Ascending aorta (tissue), 2 donors: Measurements from ENCODE around the gene NEGR1. TPM values are rescaled to one million over a fixed set of nuclear protein-coding genes. Genes with fewer than 3 reads are reported as not detected.

Experiments used
- DNase-seq, 2 donors: peaks; one replicate each; pipeline ENCODE4 v3.0.0-alpha.2; 2019; ENCODE audit warnings: low spot score in 2 of 2
- H3K27ac ChIP-seq, 2 donors: fragments of 200-600 bp; sonication (generic); one replicate each; pipeline ENCODE4 v1.5.1; 2016 to 2017; ENCODE audit warnings: mild to moderate bottlenecking in 1 of 2
- H3K27me3 ChIP-seq: fragments of 200-600 bp; sonication (generic); one replicate; pipeline ENCODE4 v1.5.1; 2017
- H3K36me3 ChIP-seq, 2 donors: fragments of 200-600 bp; sonication (generic); one replicate each; pipeline ENCODE4 v1.5.1; 2016
- H3K4me1 ChIP-seq, 2 donors: fragments of 200-600 bp; sonication (generic); one replicate each; pipeline ENCODE4 v1.5.1; 2016 to 2017; ENCODE audit warnings: mild to moderate bottlenecking in 1 of 2
- H3K4me3 ChIP-seq, 2 donors: fragments of 200-600 bp; sonication (generic); one replicate each; pipeline ENCODE4 v1.5.1; 2016 to 2017; ENCODE audit warnings: mild to moderate bottlenecking in 1 of 2
- H3K9me3 ChIP-seq, 2 donors: fragments of 200-600 bp; sonication (generic); one replicate each; pipeline ENCODE4 v1.5.1; 2016
- intact Hi-C: fragments of 100-400 bp; cut with DNase I; formaldehyde crosslinking; loops from one replicate; pipeline ENCODE4 v1.15.1; 2023
- total RNA-seq: library from RNA; depleted of rRNA; stranded (reverse); fragments of >200 nt; gene quantifications from one replicate; pipeline ENCODE4 v1.1.0, GENCODE V29; 2016
- TF ChIP-seq, protein P1 (sequence below), 3 experiments: fragments of 200-600 bp in 2 of 3; fragments of 450-650 bp in 1 of 3; sonication (generic) in 2 of 3; IDR thresholded peaks; one replicate each; pipeline ENCODE4 v1.5.1; 2016 to 2019; ENCODE audit warnings: antibody characterized with exemption in 3 of 3, mild to moderate bottlenecking in 1 of 3, moderate library complexity in 1 of 3

The NEGR1 gene
- total RNA-seq, 1 donor from 2014 or later = 42.8 TPM

DNA sequence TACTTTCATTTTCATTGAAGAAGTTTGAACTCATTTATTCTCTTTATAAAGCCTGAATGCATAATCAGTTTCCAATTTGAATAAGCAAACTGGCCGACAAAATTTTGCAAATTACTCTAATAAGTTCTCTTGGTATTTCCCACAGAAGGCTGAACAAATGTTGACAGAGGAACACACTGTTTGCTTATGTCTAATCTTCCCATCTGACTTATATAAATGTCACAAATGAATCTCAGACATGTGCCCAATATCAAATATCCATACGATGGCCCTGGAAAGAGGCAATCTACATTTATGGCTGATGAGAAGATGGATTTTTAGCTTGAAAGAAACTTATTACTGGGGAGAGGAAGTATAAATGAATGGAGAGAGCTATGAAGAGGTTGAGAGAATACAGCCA lies 820.9 kb downstream of the NEGR1 start:
- TF ChIP-seq, protein P1, sequence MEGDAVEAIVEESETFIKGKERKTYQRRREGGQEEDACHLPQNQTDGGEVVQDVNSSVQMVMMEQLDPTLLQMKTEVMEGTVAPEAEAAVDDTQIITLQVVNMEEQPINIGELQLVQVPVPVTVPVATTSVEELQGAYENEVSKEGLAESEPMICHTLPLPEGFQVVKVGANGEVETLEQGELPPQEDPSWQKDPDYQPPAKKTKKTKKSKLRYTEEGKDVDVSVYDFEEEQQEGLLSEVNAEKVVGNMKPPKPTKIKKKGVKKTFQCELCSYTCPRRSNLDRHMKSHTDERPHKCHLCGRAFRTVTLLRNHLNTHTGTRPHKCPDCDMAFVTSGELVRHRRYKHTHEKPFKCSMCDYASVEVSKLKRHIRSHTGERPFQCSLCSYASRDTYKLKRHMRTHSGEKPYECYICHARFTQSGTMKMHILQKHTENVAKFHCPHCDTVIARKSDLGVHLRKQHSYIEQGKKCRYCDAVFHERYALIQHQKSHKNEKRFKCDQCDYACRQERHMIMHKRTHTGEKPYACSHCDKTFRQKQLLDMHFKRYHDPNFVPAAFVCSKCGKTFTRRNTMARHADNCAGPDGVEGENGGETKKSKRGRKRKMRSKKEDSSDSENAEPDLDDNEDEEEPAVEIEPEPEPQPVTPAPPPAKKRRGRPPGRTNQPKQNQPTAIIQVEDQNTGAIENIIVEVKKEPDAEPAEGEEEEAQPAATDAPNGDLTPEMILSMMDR (IDR thresholded peaks at IDR 0.05) = no peak
- Histone ChIP-seq H3K4me3 (no peak overlapping the region), H3K36me3 (no peaks in the 10 kb centered on the region), H3K27me3 (no peaks in the 10 kb centered on the region), H3K9me3 (no peaks in the 10 kb centered on the region), H3K4me1 (no peaks in the 10 kb centered on the region), H3K27ac (no peak overlapping the region)
- no peak for DNase-seq
- intact Hi-C loops = no loop called here

DNA sequence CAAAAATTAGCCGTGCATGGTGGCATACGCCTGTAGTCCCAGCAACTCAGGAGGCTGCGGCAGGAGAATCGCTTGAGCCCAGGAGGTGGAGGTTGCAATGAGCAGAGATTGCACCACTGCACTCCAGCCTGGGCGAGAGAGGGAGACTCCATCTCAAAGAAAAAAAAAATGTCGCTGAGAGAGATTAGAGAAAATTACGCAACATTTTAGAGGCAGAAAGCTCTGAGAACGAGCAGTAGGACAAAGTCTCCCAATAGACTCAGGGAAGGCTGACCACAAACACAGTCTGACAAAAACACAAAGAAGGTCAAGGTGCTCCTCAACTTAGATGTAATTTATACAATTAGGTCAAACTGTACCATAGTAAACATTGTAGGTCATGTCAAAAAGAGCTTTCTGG lies 833.9 kb downstream of the NEGR1 start:
- intact Hi-C loops = no loop called here
- Histone ChIP-seq H3K27me3 (no peaks in the 10 kb centered on the region), H3K4me1 (no peaks in the 10 kb centered on the region), H3K36me3 (no peaks in the 10 kb centered on the region), H3K4me3 (no peak overlapping the region), H3K9me3 (no peaks in the 10 kb centered on the region), H3K27ac (no peak overlapping the region)
- TF ChIP-seq, protein P1 (IDR thresholded peaks at IDR 0.05) = no peak
- no peak for DNase-seq

DNA sequence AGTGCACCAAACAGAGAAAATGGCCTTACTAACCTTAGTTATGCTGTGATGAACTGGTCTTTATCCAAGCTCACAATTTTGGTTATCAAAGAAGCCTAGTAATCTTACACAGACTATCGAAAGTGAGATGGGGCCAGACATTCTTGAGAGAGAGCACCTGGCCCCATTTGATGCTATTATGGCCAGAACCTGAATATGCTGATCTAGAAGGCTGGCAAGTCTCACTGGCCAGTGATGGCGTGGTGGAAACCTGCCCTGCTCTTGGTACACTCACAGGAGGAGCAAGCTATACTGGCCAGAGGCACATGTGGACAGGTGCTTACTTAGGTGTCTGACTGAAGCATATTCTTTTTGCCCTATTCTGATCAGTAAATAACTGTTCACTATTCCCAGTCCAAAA lies 843.7 kb downstream of the NEGR1 start:
- H3K4me1 ChIP-seq = no peaks in the 10 kb centered on the region
- no peak overlapping the region for H3K4me3 ChIP-seq
- no peaks in the 10 kb centered on the region for H3K9me3 ChIP-seq
- H3K27ac ChIP-seq = no peak overlapping the region
- no peak for DNase-seq
- intact Hi-C loops = no loop called here
- no peaks in the 10 kb centered on the region for H3K27me3 ChIP-seq
- no peaks in the 10 kb centered on the region for H3K36me3 ChIP-seq
- TF ChIP-seq, protein P1 (IDR thresholded peaks at IDR 0.05) = no peak

- no peak overlapping the region for H3K4me3 ChIP-seq
- no peaks in the 10 kb centered on the region for H3K9me3 ChIP-seq
- no peaks in the 10 kb centered on the region for H3K36me3 ChIP-seq
- H3K27ac ChIP-seq = no peak overlapping the region
- H3K27me3 ChIP-seq = no peaks in the 10 kb centered on the region
- TF ChIP-seq, protein P1 (IDR thresholded peaks at IDR 0.05) = no peak
- no peaks in the 10 kb centered on the region for H3K4me1 ChIP-seq
- DNase-seq = no peak
- intact Hi-C loops = no loop called here
Measured at GRCh38 chr1:71435951-71436350, 846.4 kb downstream of the NEGR1 start.

- Histone ChIP-seq H3K4me3 (no peak overlapping the region), H3K9me3 (no peaks in the 10 kb centered on the region), H3K4me1 (no peaks in the 10 kb centered on the region), H3K27ac (no peak overlapping the region), H3K27me3 (no peaks in the 10 kb centered on the region), H3K36me3 (no peaks in the 10 kb centered on the region)
- no peak for DNase-seq
- TF ChIP-seq, protein P1 (IDR thresholded peaks at IDR 0.05) = no peak
- intact Hi-C loops = no loop called here
Measured at GRCh38 chr1:71434240-71434639, 848.1 kb downstream of the NEGR1 start.

GRCh38 chr1:71428029-71428428 lies 854.3 kb downstream of the NEGR1 start:
- TF ChIP-seq, protein P1 (IDR thresholded peaks at IDR 0.05) = no peak
- Histone ChIP-seq H3K9me3 (no peaks in the 10 kb centered on the region), H3K27ac (no peak overlapping the region), H3K27me3 (no peaks in the 10 kb centered on the region), H3K4me1 (no peaks in the 10 kb centered on the region), H3K4me3 (no peak overlapping the region), H3K36me3 (no peaks in the 10 kb centered on the region)
- intact Hi-C loops = no loop called here
- no peak for DNase-seq
